Measurements from ENCODE around the gene ANKS4B.
"Not testable (repeated sequence)": the region's sequence is repeated elsewhere in the genome, so short reads cannot be mapped to it uniquely, and the experiment has no call there.

Gene ANKS4B

DNA sequence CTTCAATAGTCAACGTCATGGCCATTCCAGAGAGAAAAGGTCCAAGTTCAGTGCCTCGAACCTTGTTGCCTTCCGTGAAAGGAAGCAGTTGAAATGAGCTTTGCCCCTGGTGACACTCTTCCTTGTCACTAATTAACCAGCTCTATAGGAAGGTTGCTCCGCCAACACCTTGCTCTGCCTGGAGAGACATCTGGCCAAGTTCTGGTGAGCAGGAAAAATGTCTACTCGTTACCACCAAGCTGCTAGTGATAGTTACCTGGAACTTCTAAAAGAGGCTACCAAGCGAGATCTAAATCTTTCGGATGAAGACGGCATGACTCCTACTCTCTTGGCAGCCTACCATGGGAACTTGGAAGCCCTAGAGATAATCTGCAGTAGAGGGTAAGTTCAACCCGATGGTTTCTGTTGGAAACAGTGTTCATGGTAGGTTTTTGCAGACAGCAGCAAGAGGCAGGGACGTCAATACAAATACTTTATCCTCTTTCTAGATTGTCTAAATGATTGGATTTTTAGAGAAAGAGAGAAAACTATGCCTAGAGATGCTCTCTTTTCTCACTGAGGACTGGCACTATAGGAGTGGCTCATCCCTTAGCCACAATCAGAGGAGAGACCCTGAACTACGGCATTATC, at the start of gene ANKS4B:
ANKS4B (plus strand) TSS at position 179 of the 630 bp plus-strand sequence; CDS start at position 218, 39 bp downstream.
- DNase-seq, result no peak

GRCh38 chr16:21183995-21184394, 49.5 kb upstream of the ANKS4B start:
- DNase-seq, result no peak

DNA sequence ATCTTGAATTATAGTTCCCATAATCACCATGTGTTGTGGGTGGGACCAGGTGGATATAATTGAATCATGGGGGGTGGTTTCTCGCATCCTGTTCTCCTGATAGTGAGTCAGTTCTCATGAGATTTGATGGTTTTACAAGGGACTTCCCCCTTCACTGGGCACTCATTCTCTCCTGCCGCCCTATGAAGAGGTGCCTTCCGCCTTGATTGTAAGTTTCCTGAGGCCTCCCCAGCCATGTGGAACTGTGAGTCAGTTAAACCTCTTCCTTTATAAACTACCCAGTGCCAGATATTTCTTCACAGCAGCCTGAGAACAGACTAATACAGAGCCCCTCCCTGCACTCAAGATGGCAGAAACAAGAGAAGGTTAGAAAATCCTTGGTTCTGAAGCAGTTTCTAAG, 48.7 kb upstream of the ANKS4B start:
- no peak for DNase-seq

GRCh38 chr16:21185659-21186325, 47.7 kb upstream of the ANKS4B start:
- no peak for DNase-seq

- DNase-seq, result no peak
Measured at GRCh38 chr16:21186326-21186691, 47.2 kb upstream of the ANKS4B start.

DNA sequence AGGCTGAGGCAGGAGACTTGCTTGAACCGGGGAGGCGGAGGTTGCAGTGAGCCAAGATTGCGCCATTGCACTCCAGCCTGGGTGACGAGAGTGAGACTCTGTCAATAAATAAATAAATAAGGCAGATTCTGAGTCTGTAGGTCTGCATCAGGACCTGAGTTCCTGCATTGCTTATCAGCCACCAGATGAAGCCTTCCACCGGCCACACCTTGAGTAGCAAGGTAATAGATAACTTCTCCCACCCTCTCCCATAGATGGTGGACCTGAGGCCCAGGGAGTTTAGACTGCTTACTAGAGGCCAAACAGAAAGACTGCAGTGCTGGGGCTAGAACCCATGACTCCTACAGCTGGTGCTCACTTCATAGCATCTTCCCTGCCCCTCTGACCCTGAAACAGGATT, 44.2 kb upstream of the ANKS4B start:
- DNase-seq, result no peak

DNA sequence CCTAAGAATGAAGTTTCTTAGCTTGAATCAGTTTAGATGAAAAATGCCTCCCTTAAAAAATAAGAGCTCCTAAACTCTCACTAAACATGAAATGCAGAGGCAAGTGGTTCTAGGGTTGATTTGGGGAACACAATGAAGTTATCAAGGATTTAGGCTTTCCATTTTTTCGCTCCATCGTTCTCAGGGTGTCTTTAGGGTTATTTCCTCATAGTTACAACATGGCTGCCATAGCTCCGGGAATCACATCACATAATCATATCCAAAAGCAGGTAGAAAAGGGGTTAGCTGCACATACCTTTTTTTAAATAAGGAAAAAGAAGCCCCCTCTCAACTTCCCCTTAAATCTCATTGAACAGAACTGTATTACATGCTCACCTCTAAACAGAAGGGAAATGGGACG, 43.5 kb upstream of the ANKS4B start:
- DNase-seq, result no peak

- no peak for DNase-seq
Measured at GRCh38 chr16:21190599-21190998, 42.9 kb upstream of the ANKS4B start.

GRCh38 chr16:21192991-21193390, 40.5 kb upstream of the ANKS4B start:
- DNase-seq, result no peak

- DNase-seq, result no peak
Measured at GRCh38 chr16:21194771-21195301, 38.7 kb upstream of the ANKS4B start.

DNA sequence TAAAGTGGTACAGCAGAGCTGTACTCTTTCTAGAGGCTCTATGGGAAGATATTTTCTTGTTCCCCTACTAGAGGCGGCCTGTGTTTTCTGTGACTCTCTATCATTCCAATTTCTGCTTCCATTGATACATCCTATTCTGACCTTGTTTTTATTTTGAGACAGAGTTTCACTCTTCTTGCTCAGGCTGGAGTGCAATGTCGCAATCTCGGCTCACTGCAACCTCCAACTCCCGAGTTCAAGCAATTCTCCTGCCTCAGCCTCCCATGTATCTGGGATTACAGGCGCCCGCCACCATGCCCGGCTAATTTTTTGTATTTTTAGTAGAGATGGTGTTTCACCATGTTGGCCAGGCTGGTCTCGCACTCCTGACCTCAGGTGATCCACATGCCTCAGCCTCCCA, 38.2 kb upstream of the ANKS4B start:
- not testable (repeated sequence) for DNase-seq

DNA sequence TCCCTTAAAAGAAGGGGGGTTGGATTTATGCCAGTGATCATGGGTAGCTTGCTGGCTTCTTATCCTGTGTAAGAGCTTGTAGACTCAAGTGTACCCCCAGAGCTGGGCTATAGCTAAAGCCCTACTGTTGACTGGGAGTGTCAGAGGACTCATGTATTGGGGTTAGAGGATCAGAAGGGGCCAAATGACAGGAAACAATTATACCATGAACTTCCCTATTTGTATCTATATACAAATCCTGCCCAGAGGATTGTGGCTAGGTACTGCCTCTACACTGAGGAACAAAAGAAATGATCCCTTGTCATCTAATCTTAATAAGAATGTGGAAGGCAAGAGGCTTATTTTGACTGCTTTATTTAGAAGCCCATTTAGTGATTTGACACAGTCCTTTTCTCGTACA, 36.4 kb upstream of the ANKS4B start:
- no peak for DNase-seq

DNA sequence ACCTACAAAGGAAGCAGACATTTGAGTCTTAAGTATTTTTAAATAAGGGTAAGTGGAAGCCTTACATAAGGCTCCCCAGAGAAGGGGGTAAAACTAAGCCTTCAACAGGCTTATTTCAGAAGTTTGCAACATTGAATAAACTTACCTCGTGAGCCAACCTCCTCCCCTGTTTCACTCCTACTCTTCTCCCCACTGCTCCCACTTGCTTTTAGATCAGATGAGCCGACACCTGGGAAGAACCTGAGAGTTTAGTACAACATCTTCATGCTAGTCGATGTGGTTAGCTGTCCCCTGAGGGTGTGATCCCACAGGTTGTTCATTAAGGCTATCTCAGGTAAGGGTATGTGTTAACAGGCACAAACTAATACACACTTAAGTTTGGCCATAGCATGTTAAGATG, 35.9 kb upstream of the ANKS4B start:
- no peak for DNase-seq

DNA sequence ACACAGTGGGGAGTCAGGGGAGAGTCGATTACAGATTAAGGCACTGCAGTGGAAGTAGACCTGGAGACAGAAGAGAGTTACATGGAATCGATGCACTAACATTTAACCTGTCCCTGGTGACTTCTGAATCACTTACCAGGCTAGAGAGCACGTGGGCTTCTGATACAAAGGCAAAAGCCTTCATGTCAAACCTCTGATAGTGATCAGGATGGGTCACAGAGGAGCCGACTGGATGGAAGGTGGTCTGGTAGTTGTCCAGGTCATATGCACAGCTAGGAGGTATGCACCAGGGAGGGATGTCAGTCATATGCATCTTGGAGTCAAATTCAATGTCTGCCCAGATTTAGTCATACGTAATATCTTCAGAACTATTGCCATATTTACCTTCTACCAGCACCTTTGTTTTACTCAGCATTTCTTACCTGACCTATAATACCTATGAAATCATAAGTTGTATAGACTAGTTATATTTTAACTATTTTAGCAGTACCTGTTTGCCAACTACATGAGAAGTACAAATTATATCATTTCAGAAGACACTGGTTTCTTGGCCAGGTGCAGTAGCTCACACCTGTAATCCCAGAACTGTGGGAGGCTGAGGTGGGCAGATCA, 33.8 kb upstream of the ANKS4B start:
- no peak for DNase-seq

GRCh38 chr16:21203155-21203797, 30.2 kb upstream of the ANKS4B start:
- DNase-seq, result no peak

DNA sequence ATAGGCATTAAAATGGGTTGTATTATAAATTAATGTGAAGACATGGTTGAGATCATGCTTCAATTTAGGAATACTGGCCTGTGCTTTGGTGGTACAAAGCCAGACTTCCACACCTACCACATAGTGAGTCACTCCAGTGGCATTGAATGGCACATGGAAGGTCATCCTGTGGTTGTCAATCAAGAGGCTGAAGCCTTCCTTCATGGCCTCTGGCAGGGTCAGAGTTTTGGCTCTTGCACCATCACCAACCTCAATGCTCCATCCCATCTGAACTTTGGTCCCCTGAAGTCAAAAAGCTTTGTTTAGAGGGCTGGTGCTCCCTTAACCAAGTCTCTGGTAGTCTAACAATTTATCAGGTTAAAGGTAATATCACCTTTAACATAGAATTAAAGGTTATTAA, 28.2 kb upstream of the ANKS4B start:
- no peak for DNase-seq

DNA sequence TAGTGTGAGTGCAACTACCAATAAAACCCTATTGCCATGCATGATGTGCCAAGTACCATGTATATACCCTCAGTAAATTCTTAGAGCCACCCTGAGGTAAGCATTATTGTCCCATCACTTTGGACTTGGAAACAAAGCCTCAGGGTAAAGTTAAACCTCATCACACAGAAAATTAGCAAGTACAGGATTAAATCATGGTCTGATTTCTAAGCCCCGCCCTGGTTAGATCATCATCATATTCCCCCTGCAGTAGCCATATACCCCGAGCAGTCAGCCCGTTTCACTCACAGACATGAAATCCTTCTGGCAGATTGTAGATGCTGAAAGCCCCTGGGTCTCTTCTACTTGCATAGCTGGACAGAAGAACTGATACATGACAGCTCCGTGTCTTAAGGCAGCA, 26.9 kb upstream of the ANKS4B start:
- DNase-seq, result no peak

DNA sequence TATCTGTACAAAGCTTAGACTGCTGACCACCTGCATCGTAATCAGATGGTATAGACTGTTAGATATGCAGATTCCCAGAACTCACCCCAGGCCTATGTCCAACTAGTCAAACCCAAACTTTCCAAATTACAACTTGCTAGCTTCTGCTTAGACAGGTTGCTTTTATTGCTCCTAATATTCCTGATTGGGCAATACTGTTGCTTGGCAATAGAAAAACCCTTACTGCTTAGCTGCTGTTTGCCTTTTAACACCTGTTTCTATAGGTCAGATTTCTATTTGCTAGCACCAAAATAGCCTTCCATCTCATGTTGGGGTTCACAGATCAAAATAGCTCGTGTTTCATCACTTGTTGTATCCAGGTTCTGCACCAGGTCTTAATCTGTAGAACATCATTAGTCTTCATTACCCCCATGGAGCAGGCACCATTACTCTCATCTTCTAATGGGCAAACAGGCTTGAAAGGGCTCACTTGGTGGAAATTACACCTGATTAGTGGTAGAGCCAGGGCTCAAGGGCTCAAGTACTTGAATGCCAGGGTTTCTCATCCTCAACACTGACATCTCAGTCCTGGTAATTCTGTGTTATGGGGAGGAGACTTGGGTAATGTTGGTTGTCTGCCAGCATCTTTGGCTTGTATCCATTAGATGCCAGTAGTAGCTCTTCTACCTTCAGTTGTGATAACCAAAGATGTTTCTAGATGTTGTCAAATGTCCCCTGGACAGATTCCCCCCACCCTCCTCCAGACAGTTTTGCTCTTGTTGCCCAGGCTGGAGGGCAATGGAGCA, 24.9 kb upstream of the ANKS4B start:
- DNase-seq, result no peak

GRCh38 chr16:21211486-21211885, 22.0 kb upstream of the ANKS4B start, which contains the start of gene ZP2:
TSS of gene ZP2 (minus strand) at chr16:21211574. CDS start at chr16:21211547, 27 bp downstream.
- no peak for DNase-seq

- DNase-seq, result no peak
Measured at GRCh38 chr16:21214086-21214485, 19.4 kb upstream of the ANKS4B start.

- no peak for DNase-seq
Measured at GRCh38 chr16:21217121-21217520, 16.4 kb upstream of the ANKS4B start.

DNA sequence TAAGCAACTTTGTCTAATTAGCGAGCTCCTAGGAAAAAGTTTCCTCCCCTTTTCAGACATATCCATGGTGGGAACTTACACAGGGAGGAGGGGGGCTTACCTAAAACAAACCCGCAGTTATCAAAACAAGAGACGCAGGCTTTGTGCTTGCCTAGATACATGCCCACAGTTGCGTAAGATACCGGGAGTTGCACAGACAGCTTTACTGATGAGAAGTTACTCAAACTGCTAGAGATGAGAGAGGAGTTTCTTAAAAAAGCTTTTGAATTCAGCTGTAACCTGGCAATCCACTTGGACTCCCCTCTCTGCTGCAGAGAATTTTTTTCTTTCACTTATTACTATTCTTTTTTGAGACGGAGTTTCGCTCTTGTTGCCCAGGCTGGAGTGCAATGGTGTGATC, 15.3 kb upstream of the ANKS4B start:
- no peak for DNase-seq

DNA sequence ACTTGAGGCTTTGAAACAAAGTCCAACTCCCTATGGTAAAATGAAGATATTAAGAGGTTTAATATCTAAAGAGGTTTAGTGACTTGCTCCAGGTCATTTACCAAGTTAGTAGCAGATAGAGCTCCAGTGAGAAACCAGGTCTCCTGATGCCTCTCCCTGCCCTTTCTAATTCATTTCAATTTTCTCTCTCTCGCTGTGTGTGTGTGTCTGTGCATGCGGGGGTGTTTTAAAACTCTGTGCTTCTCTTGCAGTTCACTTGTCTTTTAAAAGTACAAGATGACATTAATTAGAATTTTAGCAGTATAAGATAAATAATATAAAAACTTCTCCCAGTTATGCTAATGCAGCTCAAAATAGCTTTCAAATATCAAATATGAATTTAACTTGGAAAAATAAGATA, 13.9 kb upstream of the ANKS4B start:
- no peak for DNase-seq

Data from CD4-positive, alpha-beta T cell treated with Interleukin-17A for 1 hour (primary cell).